Tibial nerve (tissue), 3 donors: ENCODE measurements around the gene CDH12.

ENCODE experiments used
- POLR2A ChIP-seq, 2 donors: fragments of 450-650 bp; IDR thresholded peaks; one replicate each; pipeline ENCODE4 v1.6.1; 2017; ENCODE audit warnings: antibody characterized with exemption in 2 of 2, mild to moderate bottlenecking in 2 of 2, moderate library complexity in 2 of 2
- TF ChIP-seq, protein P1 (sequence below), 5 experiments: fragments of 200-600 bp in 3 of 5; fragments of 450-650 bp in 2 of 5; sonication (generic) in 3 of 5; IDR thresholded peaks; one replicate each; pipeline ENCODE4 v1.5.1; 2016 to 2019; ENCODE audit warnings: antibody characterized with exemption in 5 of 5, mild to moderate bottlenecking in 3 of 5, moderate library complexity in 2 of 5

DNA sequence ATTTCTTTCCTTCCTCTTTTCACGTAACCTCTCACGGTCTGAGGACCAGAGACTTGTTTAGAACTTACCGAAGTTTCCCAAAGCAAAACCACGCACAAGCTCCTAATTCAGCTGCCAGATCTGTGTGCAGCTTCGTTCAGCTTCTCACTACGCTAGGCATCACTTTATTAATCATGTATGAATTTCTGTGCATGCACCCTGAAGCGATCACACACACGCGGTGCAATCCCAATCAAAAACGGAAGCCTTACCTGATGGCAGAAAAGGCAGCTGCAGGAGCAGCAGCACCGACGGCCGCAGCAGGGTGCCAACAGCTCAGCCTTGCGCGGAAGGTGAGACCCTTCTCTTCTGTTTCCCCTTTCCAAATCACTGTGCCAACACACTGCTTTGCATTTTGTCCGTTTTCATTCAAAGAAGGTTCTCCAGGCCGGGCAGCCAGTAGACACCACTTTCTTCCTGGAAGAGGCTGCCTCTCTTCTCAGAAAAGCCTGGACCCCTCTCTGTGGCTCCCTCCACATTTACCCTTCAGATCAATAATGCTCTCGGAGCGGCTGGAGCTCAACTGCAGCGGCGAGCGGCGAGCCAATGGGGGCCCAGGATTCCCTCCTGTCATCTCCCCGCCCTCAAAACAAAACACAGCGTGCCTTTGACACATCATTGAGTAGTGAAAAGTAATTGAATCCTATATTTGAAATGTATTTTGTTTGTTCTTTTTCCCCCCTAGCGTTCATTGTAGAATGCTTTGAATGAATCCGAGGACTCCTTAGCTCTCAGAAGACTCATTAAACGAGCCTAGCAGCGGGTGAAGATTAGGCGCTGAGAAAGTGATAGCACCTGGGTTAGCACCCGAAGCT is at the start of gene CDH12:
- TF ChIP-seq, protein P1, sequence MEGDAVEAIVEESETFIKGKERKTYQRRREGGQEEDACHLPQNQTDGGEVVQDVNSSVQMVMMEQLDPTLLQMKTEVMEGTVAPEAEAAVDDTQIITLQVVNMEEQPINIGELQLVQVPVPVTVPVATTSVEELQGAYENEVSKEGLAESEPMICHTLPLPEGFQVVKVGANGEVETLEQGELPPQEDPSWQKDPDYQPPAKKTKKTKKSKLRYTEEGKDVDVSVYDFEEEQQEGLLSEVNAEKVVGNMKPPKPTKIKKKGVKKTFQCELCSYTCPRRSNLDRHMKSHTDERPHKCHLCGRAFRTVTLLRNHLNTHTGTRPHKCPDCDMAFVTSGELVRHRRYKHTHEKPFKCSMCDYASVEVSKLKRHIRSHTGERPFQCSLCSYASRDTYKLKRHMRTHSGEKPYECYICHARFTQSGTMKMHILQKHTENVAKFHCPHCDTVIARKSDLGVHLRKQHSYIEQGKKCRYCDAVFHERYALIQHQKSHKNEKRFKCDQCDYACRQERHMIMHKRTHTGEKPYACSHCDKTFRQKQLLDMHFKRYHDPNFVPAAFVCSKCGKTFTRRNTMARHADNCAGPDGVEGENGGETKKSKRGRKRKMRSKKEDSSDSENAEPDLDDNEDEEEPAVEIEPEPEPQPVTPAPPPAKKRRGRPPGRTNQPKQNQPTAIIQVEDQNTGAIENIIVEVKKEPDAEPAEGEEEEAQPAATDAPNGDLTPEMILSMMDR (IDR thresholded peaks at IDR 0.05): no peak
- no peak for TF ChIP-seq POLR2A (IDR thresholded peaks at IDR 0.05)
